ENCODE data around the gene UTP11.
A peak's percentile ranks its signal among the peaks of the same experiment; 100 is the strongest.

UTP11 gene

DNA sequence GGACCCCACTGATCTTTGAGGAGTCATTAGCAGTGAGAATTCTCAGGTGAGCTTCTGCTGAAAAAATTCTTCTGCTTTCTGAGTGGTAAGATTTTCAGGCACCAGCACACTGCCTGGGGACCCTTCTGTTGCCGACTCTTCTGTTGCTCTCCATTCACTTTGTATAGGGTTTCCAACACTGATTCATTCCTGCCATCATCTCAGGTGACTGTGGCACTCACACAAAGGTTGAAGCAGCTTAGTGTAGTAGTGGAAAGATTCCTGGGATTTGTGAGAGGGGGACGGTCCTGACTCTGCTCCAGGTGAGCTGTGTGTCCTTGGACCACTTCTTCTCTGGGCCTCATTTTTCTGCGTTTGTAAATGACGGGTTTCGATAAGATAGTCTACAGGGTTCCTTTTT is 9.4 kb downstream of the UTP11 start:
- DNase-seq (ENCODE audit: insufficient read length), result no peak
- no peak for TF ChIP-seq POLR2AphosphoS5 (IDR thresholded peaks at IDR 0.05; ENCODE audit: low read depth, low read length)
- no peak for TF ChIP-seq TAF1 (IDR thresholded peaks at IDR 0.05; ENCODE audit: borderline replicate concordance, low read depth, low read length)
- no peak for TF ChIP-seq POLR2A (IDR thresholded peaks at IDR 0.05; ENCODE audit: low read depth, low read length)
- no peak for FAIRE-seq

GRCh38 chr1:38022810-38023209 is 10.3 kb downstream of the UTP11 start:
- no peak for DNase-seq (ENCODE audit: insufficient read length)
- no peak for FAIRE-seq
- TF ChIP-seq POLR2AphosphoS5 (IDR thresholded peaks at IDR 0.05; ENCODE audit: low read depth, low read length) (no peak), TAF1 (IDR thresholded peaks at IDR 0.05; ENCODE audit: borderline replicate concordance, low read depth, low read length) (no peak), POLR2A (IDR thresholded peaks at IDR 0.05; ENCODE audit: low read depth, low read length) (no peak)

GRCh38 chr1:38025233-38025632 is 12.7 kb downstream of the UTP11 start:
- TF ChIP-seq POLR2AphosphoS5 (IDR thresholded peaks at IDR 0.05; ENCODE audit: low read depth, low read length) (no peak), TAF1 (IDR thresholded peaks at IDR 0.05; ENCODE audit: borderline replicate concordance, low read depth, low read length) (no peak), POLR2A (IDR thresholded peaks at IDR 0.05; ENCODE audit: low read depth, low read length) (no peak)
- DNase-seq (ENCODE audit: insufficient read length), result no peak
- FAIRE-seq, result no peak

DNA sequence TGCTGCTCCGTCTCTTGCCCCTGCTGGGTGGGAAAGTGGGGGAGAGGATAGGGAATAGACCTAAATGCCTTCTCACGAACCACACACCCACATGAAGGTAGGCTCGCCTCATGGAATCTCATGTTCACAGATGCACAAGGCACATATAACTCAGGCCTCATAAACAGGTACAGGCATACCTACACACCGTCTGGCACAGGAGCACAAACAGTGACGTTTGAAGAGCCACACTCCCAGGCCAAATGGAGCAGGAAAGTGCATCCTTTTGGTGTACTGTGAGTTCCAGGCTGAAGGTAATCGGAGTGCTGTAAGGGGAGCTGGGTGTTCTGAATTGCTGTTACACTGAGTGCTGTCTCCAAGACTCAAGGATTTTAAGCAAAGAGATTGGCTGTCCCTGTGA is 13.1 kb downstream of the UTP11 start:
- FAIRE-seq (no peak), DNase-seq (ENCODE audit: insufficient read length) (no peak)
- TF ChIP-seq POLR2A (IDR thresholded peaks at IDR 0.05; ENCODE audit: low read depth, low read length), result no peak
- TF ChIP-seq POLR2AphosphoS5 (IDR thresholded peaks at IDR 0.05; ENCODE audit: low read depth, low read length), result peak; percentile 40; the same call in 1 of the 2 replicates

DNA sequence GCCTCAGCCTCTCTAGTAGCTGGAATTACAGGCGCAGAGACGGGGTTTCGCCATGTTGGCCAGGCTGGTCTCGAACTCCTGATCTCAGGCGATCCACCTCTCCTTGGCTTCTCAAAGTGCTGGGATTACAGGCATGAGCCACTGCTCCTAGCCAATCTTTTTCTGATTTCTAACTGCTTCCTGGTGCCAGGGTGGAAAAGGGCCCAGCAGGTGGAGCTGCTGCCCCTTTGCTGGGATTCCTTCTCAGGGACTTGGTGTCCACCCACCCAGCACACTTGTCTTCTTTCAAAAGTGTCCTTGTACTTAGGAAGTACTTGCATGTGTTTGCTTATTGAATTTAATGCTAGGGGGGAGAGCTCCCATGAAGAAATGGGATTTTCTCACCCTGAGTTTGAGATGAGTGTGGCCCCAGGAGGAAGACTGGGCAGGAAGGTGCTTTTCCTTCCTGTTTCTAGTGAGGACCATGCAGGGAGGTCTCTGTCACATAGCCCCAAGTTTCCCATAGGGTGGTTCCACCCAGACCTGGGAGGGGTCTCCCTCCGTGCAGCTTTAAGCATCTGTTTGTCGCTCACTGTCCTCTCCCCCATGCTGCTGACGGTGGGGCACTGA is 14.2 kb downstream of the UTP11 start:
- no peak for DNase-seq (ENCODE audit: insufficient read length)
- no peak for FAIRE-seq

DNA sequence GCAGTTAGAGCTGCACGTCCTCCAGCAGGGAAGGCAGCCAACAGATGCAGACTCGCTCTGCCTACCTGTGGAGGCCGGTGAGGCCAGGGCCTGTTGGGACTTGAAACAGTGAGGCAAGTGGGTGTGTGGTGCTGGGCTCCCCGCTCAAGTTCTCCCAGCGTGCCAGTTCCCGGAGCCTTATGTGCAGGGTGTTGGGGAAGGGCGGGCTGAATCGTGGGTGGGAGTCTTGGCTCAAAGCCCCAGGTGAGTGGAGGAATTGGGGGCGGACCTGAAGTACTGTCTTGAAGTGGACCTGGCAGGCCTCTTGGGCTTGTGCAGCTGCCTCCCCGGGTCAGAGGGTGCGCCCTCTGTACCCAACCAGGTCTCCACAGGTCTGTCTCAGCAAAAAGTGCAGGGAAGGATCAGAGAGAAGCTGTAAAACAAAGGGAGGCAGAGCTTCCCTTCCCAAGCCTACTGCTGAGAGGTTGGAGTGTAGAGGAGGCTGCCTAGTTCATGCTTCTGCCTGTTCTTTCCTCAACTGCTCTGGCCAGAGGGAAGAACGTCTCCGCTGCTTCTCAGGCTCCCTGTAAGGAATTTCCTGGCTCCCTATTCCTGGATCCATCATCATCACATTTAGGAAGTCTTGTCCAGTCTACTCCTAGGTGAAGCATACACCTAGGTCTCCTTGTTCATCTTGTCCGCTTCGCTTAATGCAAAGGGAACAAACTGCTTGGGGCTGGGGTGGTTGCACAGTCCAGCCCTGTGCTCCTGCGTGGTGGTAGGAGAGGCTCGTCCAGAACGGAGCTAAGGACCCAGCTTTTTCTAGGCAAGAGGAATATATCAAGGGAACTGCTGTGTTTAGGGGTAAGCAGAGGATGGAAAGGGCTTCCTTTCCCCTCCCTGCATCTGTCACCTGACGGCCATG is 14.9 kb downstream of the UTP11 start:
- DNase-seq (ENCODE audit: insufficient read length) (no peak), FAIRE-seq (peak; percentile 42)

More for the DNA sequence above, 14.2 kb downstream of the UTP11 start:
- TF ChIP-seq TAF1 (IDR thresholded peaks at IDR 0.05; ENCODE audit: borderline replicate concordance, low read depth, low read length), result no peak
- TF ChIP-seq POLR2AphosphoS5 (IDR thresholded peaks at IDR 0.05; ENCODE audit: low read depth, low read length), result no peak
- peak; percentile 7; the same call in 1 of the 2 replicates for TF ChIP-seq POLR2A (IDR thresholded peaks at IDR 0.05; ENCODE audit: low read depth, low read length)

GRCh38 chr1:38028105-38028591 is 15.6 kb downstream of the UTP11 start:
- FAIRE-seq (peak; percentile 99), DNase-seq (ENCODE audit: insufficient read length) (peak; percentile 71)
- no peak; the same call in 1 of the 2 replicates for TF ChIP-seq POLR2AphosphoS5 (IDR thresholded peaks at IDR 0.05; ENCODE audit: low read depth, low read length)
- TF ChIP-seq POLR2A (IDR thresholded peaks at IDR 0.05; ENCODE audit: low read depth, low read length), result 0 out of 2 replicates have a peak, but pooled peaks have one; percentile 24
- peak; percentile 34; the same call in 1 of the 2 replicates for TF ChIP-seq TAF1 (IDR thresholded peaks at IDR 0.05; ENCODE audit: borderline replicate concordance, low read depth, low read length)

More for the DNA sequence above, 14.9 kb downstream of the UTP11 start:
- TF ChIP-seq POLR2A (IDR thresholded peaks at IDR 0.05; ENCODE audit: low read depth, low read length) (no peak; the same call in 1 of the 2 replicates), TAF1 (IDR thresholded peaks at IDR 0.05; ENCODE audit: borderline replicate concordance, low read depth, low read length) (no peak), POLR2AphosphoS5 (IDR thresholded peaks at IDR 0.05; ENCODE audit: low read depth, low read length) (no peak)

- DNase-seq (ENCODE audit: insufficient read length), result no peak
- no peak for FAIRE-seq
Observed at GRCh38 chr1:38028671-38029070, 16.1 kb downstream of the UTP11 start.

DNA sequence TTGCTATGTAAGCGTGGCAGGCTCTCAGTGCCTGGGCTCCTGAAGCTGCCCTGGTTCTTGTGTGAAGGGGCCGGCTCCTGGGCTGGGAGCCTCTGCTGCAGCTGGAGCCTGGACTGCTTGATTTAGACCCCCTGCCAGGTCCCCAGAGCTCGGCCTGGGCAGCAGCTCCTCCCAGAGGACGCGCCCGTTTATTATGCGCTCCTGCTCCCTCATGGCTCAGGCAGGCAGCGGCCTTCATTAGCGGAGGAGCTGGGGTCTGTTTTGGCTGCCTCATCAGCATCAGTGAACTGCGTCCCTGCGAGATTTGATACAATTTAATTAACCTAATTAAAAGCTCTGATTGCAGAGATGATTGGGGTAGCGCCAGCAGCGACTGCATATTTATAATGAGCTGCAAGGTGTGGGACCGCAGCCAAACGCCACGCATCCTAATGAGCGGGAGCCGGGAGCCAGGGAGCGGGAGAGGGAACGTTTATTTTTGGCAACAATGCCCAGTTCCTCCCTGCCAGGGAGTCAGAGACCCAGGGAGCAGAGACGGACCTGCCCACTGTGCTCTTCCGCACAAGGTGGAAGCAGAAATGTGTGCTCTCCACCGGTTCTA is 16.6 kb downstream of the UTP11 start:
- no peak for FAIRE-seq
- no peak for DNase-seq (ENCODE audit: insufficient read length)
- TF ChIP-seq TAF1 (IDR thresholded peaks at IDR 0.05; ENCODE audit: borderline replicate concordance, low read depth, low read length), result no peak
- TF ChIP-seq POLR2AphosphoS5 (IDR thresholded peaks at IDR 0.05; ENCODE audit: low read depth, low read length), result no peak
- TF ChIP-seq POLR2A (IDR thresholded peaks at IDR 0.05; ENCODE audit: low read depth, low read length), result no peak

More at GRCh38 chr1:38028671-38029070, 16.1 kb downstream of the UTP11 start:
- TF ChIP-seq TAF1 (IDR thresholded peaks at IDR 0.05; ENCODE audit: borderline replicate concordance, low read depth, low read length) (no peak), POLR2A (IDR thresholded peaks at IDR 0.05; ENCODE audit: low read depth, low read length) (no peak), POLR2AphosphoS5 (IDR thresholded peaks at IDR 0.05; ENCODE audit: low read depth, low read length) (no peak)

GRCh38 chr1:38029685-38030511 is 17.4 kb downstream of the UTP11 start:
- TF ChIP-seq POLR2AphosphoS5 (IDR thresholded peaks at IDR 0.05; ENCODE audit: low read depth, low read length) (no peak), POLR2A (IDR thresholded peaks at IDR 0.05; ENCODE audit: low read depth, low read length) (no peak), TAF1 (IDR thresholded peaks at IDR 0.05; ENCODE audit: borderline replicate concordance, low read depth, low read length) (no peak)
- FAIRE-seq (peak; percentile 96), DNase-seq (ENCODE audit: insufficient read length) (peak; percentile 66)

Measured in GM12892 (cell line).